Measurements from ENCODE around the gene AMPD2.

The AMPD2 gene

DNA sequence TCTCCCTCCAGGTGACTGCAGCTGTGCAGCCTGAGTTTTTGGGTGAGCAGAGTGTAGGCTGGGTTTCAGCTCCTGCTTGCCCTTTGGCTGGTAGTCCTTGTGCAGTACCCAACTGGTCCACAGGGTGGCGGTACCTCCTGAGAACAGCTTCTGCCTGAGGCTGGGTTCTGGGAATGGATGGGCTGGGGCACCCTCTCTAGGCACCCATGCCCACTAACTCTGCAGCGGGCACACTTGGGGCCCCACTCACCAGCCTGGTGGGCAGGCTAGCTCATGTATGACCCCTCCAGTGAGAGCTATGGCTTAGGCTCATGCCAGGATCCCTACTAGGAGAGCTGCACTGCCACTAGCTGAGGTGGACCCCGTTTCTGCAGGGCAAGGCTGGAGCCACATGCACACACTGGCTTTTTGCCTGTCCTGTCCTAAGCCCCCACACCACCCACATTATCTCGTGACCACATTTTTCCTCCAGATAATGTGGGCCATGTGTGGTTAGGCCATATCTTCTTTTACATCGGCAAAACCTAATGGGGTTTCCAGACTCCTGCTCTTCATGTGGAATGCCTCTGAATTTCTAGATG is 20.7 kb downstream of the AMPD2 start:
- peak; percentile 95 for DNase-seq
- CTCF ChIA-PET: interaction anchor here (0.5 to 12.4 kb wide), 53 partner anchors 10 to 421 kb away, joined by 3 to 326 read pairs (median 4); partner anchors contain the start of genes AHCYL1, AMPD2, GNAI3 and GNAT2
- Mint-ChIP-seq H3K27me3 (peaks cover 40% of the 10 kb centered on the region), H3K4me3 (no peak overlapping the region), H3K4me1 (peaks cover 17% of the 10 kb centered on the region), H3K36me3 (no peaks in the 10 kb centered on the region), H3K27ac (no peak overlapping the region), H3K9me3 (no peaks in the 10 kb centered on the region)

DNA sequence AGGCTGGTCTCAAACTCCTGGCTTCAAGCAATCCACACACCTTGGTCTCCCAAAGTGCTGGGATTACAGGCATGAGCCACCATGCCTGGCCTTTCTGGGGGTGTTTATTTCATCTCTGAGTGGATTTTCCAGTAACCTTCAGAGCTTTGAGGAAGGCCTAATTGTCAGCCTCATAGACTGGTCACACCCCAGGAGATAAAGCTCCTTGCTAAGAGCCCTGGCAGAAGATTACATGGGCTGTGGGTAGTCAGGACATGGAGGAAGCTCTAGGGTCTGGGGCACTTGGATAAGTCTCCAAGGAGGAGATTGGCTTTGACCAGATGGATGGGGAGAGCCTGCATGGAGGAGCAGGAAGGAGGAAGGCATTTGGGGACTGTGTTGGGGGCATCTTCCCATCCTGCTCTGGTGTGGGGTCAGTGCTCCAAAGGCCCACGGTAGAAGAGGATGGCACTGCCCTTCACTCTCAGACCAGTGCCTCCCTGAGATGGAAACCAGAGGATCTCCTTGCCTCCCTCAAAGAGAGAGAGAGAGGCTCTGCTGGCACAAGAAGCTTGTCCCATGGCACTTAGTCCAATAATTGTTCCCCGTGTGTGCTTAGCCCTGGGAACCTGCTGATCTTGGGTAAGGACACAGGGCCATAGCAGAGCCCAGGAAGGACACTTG is 21.6 kb downstream of the AMPD2 start:
- no peak for DNase-seq
- Mint-ChIP-seq H3K4me3 (no peak overlapping the region), H3K27me3 (peaks cover 41% of the 10 kb centered on the region), H3K27ac (no peak overlapping the region), H3K36me3 (no peaks in the 10 kb centered on the region), H3K9me3 (no peaks in the 10 kb centered on the region), H3K4me1 (peaks cover 13% of the 10 kb centered on the region)
- CTCF ChIA-PET: interaction anchor here (0.8 to 12.4 kb wide), 31 partner anchors 10 to 411 kb away, joined by 3 to 326 read pairs (median 7); partner anchors contain the start of genes AHCYL1, AMPD2, GNAI3 and GNAT2

DNA sequence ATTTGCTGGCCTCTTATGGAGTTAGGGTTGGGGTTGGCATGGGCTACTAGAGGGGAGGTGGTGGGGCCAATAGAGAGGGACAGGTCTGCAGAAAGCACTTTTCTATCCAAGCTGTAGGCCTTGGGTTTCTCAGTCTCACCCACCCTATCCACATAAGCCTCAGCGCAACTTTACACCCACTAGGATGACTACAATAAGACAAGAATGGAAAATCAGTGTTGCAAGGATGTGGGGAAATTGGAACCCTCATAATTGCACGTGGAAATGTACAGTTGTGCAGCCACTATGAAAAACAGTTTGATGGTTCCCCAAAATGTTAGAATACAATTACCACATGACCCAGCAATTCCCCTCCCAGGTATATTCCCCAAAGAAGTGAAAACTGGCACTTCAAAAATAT is 22.2 kb downstream of the AMPD2 start:
- no peak overlapping the region for H3K4me3 Mint-ChIP-seq
- peaks cover 38% of the 10 kb centered on the region for H3K27me3 Mint-ChIP-seq
- no peaks in the 10 kb centered on the region for H3K36me3 Mint-ChIP-seq
- no peak overlapping the region for H3K27ac Mint-ChIP-seq
- DNase-seq: no peak
- CTCF ChIA-PET: interaction anchor here (1.3 to 12.4 kb wide), 10 partner anchors 9 to 340 kb away, joined by 3 to 326 read pairs (median 37); partner anchors contain the start of genes AHCYL1, GNAI3, GPR61 and GSTM4
- peaks cover 13% of the 10 kb centered on the region for H3K4me1 Mint-ChIP-seq
- no peaks in the 10 kb centered on the region for H3K9me3 Mint-ChIP-seq

DNA sequence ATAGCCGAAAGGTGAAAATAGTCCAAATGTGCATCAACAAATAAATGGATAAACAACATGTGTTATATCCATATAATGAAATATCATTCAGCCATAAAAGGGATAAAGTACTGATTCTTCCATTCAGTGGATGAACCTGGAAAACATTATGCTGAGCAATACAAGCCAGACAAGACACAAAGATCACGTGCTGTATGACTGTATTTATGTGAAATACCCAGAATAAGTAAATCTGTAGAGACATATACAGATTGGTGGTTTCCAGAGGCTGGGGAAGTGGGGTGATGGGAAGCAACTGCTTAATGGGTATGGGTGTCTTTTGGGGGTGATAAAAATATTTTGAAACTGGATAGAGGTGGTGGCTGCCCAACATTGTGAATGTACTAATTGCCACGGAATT is 23.0 kb downstream of the AMPD2 start:
- Mint-ChIP-seq H3K27ac (no peak overlapping the region), H3K27me3 (peaks cover 33% of the 10 kb centered on the region), H3K4me1 (peaks cover 13% of the 10 kb centered on the region), H3K9me3 (no peaks in the 10 kb centered on the region), H3K36me3 (no peaks in the 10 kb centered on the region), H3K4me3 (no peak overlapping the region)
- DNase-seq: no peak
- CTCF ChIA-PET: interaction anchor here (0.6 to 12.4 kb wide), 11 partner anchors 9 to 339 kb away, joined by 3 to 326 read pairs (median 3); partner anchors contain the start of genes AHCYL1, EPS8L3 and GSTM2

DNA sequence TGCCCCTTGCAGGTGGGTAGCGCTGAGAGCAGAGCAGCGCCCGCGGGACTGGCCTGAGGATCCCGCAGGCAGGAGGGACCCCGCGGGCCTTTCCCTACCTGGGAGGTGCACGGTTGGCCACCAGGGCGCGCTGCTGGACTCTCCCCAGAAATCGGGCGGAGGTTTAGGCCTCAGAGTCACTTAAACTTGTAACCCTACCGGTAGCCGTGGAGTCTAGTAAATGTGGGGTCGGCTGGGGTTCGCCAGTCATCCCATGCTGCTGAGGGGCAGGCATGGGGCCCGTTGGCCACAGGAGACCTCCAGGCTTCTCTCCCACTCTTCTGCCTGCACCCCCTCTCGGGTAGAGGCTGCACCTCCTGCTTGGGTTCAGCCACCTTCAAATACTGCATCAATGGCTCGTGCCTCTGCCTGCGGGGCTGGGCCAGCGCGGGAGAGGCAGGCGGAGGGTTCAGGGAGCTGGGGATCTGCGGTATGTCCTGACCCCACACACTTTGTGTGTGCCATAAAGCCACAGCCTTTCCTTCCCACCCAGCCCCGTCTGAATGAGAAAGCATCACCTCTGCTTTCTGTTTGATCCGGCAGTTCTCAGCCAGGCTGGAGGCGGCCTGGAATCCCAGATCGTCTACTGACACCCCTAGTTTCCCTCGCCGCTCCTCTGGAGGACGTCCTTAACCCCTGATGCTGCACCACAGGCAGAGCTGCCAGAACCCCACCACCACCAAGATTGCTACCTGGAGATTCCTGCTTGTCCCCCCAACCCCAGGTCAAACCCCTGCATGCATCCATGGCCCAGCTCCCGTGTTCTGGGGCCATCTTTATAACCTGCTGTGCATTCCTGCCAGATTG is 24.0 kb downstream of the AMPD2 start:
- H3K27me3 Mint-ChIP-seq: peaks cover 37% of the 10 kb centered on the region
- H3K9me3 Mint-ChIP-seq: no peaks in the 10 kb centered on the region
- CTCF ChIA-PET: interaction anchor here (0.7 to 12.4 kb wide), 11 partner anchors 8 to 338 kb away, joined by 3 to 326 read pairs (median 3); partner anchors contain the start of genes AHCYL1, EPS8L3 and GSTM2
- H3K4me3 Mint-ChIP-seq: no peak overlapping the region
- no peaks in the 10 kb centered on the region for H3K36me3 Mint-ChIP-seq
- DNase-seq: peak; percentile 92
- peak overlapping the region; percentile 5 for H3K27ac Mint-ChIP-seq
- H3K4me1 Mint-ChIP-seq: peaks cover 13% of the 10 kb centered on the region

DNA sequence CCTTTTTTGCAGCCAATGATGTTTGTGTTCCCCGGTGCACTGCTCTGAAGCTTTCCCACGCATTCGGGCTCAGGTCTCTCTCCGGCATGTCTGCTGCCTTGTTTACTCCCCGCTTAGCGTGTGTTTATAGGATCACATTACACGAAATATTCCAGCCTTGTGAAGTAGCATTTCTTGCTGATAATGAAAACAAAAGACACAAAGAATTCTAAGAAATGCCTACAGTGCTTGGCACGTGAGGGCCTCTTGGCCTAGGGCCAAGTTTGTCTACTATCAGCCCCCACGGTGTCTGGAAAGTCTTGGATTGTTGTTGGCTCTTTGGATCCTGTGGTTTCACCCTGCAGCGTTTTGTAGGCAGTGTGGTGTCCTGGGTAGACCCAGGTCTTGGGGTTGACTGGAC is 25.0 kb downstream of the AMPD2 start:
- H3K27me3 Mint-ChIP-seq: peaks cover 28% of the 10 kb centered on the region
- H3K27ac Mint-ChIP-seq: no peak overlapping the region
- no peak overlapping the region for H3K4me3 Mint-ChIP-seq
- CTCF ChIA-PET: interaction anchor here (2.0 to 12.4 kb wide), 4 partner anchors 8 to 337 kb away, joined by 8 to 326 read pairs (median 72); partner anchors contain the start of gene AHCYL1
- DNase-seq: no peak
- no peaks in the 10 kb centered on the region for H3K9me3 Mint-ChIP-seq
- no peaks in the 10 kb centered on the region for H3K36me3 Mint-ChIP-seq
- H3K4me1 Mint-ChIP-seq: peaks cover 13% of the 10 kb centered on the region

DNA sequence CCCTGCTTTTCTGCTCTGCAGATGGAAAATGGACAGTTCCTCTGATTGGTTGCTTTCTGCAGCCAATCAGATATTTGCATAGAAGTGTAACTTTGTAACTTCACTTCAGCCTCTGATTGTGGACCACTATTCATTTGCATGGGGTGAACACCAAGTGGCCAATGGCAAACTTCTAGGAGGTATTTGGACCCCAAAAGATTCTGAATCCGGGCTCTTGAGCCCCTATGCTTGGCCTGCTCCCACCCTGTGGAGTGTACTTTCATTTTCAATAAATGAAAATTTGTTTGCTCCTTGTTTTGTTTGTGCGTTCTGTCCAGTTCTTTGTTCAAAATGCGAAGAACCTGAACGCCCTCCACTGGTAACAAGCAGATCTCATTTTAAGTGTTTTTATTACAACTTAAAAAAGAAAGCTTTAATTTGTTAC is 29.9 kb downstream of the AMPD2 start:
- Mint-ChIP-seq H3K4me3 (no peak overlapping the region), H3K4me1 (peaks cover 2% of the 10 kb centered on the region), H3K36me3 (no peaks in the 10 kb centered on the region), H3K27ac (no peak overlapping the region), H3K27me3 (peaks cover 35% of the 10 kb centered on the region), H3K9me3 (no peaks in the 10 kb centered on the region)
- DNase-seq: no peak
- CTCF ChIA-PET: interaction anchor here (0.8 to 6.2 kb wide), 10 partner anchors 9 to 335 kb away, joined by 3 to 70 read pairs (median 6); partner anchors contain the start of gene AHCYL1

DNA sequence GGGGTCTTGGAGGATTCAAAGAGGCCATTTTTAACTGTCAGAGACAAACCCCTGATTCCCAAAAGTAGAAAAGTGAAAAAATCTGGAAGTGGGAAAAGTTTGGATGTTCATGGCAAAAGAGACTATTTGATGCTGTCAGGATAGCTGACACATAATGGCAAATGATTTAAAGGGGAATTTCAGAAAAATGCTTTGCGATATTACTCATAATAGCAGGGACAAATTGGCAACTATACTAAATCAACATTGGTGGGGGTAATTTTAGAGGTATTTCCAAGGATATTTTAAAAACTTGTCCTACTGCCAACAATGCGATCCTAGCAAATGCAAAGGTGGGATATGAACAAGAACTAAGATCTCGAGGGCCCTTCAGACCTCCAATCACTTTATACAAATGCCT is 31.0 kb downstream of the AMPD2 start:
- H3K9me3 Mint-ChIP-seq: no peaks in the 10 kb centered on the region
- no peak for DNase-seq
- H3K27me3 Mint-ChIP-seq: peaks cover 36% of the 10 kb centered on the region
- H3K4me1 Mint-ChIP-seq: peaks cover 11% of the 10 kb centered on the region
- H3K27ac Mint-ChIP-seq: no peak overlapping the region
- H3K4me3 Mint-ChIP-seq: no peak overlapping the region
- H3K36me3 Mint-ChIP-seq: no peaks in the 10 kb centered on the region
- CTCF ChIA-PET: interaction anchor here (0.7 to 6.2 kb wide), 9 partner anchors 10 to 334 kb away, joined by 3 to 70 read pairs (median 7); partner anchors contain the start of gene AHCYL1

DNA sequence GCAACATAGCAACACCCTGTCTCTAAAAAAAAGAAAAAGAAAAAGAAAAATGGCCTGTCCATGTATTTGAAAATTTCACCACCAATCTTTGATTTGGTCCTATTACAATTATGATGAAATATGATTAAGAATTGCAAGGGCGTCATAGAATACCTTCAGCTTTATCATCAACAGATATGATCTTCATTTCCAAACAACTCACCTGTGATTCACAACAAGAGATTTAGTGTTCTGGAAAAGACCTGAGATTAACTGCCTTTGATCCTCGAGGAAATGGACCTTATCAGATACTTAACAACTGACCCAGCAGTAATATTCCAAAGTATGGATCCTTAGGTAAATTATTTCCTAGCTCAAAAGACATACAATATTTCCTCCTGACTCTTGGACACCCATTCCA is 32.8 kb downstream of the AMPD2 start:
- H3K4me1 Mint-ChIP-seq: peaks cover 21% of the 10 kb centered on the region
- no peak overlapping the region for H3K4me3 Mint-ChIP-seq
- H3K27me3 Mint-ChIP-seq: peaks cover 43% of the 10 kb centered on the region
- no peak overlapping the region for H3K27ac Mint-ChIP-seq
- no peaks in the 10 kb centered on the region for H3K36me3 Mint-ChIP-seq
- H3K9me3 Mint-ChIP-seq: no peaks in the 10 kb centered on the region
- CTCF ChIA-PET: interaction anchor here (0.8 to 6.2 kb wide), 5 partner anchors 9 to 122 kb away, joined by 4 to 70 read pairs (median 28); no protein-coding TSS in a partner anchor
- DNase-seq: no peak

DNA sequence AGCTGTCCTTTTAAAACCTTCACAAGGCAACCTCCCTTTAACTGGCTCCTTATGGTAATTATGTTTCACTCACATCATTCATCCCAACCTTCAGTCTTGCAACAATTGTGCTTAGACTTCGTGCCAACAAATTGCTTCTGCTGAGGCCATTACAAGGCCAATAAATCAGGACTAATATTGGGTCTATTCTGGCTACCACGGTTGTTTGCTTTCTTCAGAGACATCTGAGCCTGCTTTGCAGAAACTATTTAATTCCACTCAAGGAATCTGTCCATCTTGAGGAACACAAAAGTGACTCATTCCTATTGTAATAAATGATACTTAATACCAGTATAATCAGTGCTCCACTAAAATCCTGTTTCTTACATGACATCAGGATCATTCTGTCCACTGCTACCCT is 33.7 kb downstream of the AMPD2 start:
- no peak overlapping the region for H3K27ac Mint-ChIP-seq
- H3K4me3 Mint-ChIP-seq: no peak overlapping the region

DNA sequence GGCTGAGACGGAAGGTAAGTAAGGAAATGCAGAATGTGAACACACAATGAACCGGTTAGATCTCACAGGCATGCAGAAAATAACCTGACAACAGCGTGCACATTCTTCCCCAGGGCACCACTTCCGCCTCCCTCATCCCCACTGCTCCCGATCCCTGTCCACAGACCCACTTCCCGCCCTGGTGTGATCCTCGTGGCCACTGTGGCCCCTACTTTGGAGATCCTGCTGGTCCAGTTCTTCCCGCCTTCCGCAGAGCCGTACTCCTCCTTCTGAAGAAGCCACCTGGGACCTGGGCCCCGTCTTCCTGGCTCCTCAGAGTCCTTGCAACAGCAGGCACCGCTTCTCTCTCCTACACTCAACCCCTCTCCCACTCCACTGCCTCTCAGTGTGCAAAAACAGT is 34.9 kb downstream of the AMPD2 start:
- CTCF ChIA-PET: interaction anchor here (1.0 to 1.8 kb wide), 3 partner anchors 14 to 330 kb away, joined by 3 to 15 read pairs (median 3); partner anchors contain the start of gene AHCYL1
- H3K27me3 Mint-ChIP-seq: peaks cover 42% of the 10 kb centered on the region
- H3K36me3 Mint-ChIP-seq: no peaks in the 10 kb centered on the region
- peak overlapping the region; percentile 7 for H3K4me3 Mint-ChIP-seq
- H3K4me1 Mint-ChIP-seq: peaks cover 21% of the 10 kb centered on the region
- H3K9me3 Mint-ChIP-seq: no peaks in the 10 kb centered on the region
- no peak for DNase-seq
- H3K27ac Mint-ChIP-seq: no peak overlapping the region

More for the DNA sequence above, 33.7 kb downstream of the AMPD2 start:
- DNase-seq: no peak
- CTCF ChIA-PET: interaction anchor here (1.1 to 6.2 kb wide), 2 partner anchors 10 to 13 kb away, joined by 8 to 70 read pairs; no protein-coding TSS in a partner anchor
- Mint-ChIP-seq H3K4me1 (peaks cover 21% of the 10 kb centered on the region), H3K36me3 (no peaks in the 10 kb centered on the region), H3K9me3 (no peaks in the 10 kb centered on the region), H3K27me3 (peaks cover 46% of the 10 kb centered on the region)

DNA sequence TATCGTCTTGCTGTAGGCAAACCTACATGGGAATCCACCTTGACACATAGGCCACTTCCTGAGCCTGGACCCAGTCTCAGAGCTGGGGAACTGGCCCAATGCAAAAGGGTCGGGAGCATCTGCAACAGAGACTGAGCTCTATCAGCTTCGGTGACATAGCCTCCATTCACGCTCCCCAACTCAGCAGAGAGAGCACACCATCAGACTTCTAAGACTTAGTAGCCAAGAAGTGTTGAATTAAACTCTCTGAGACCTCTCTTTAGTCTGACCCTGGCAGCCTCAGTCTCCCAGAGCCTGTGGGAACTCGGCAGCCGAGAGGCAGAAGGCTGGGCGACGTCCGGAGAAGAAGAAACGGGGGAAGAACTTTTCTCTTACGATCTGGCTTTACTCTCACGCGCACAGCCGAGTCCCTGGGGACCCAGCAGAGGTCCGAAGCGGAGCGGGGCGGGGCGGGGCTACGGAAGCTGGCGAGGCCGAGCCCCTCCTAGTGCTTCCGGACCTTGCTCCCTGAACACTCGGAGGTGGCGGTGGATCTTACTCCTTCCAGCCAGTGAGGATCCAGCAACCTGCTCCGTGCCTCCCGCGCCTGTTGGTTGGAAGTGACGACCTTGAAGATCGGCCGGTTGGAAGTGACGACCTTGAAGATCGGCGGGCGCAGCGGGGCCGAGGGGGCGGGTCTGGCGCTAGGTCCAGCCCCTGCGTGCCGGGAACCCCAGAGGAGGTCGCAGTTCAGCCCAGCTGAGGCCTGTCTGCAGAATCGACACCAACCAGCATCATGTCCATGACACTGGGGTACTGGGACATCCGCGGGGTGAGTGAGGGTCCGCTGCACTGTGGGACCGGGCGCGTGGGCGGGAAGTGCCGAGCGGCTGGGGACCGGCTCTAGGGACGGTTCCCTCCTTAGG is 36.2 kb downstream of the AMPD2 start, which contains the start of gene GSTM4:
Gene GSTM4, plus strand, starts transcription at position 485 of the 905 bp plus-strand sequence. Its CDS starts 291 bp downstream, at position 776.
- peak within 1 kb of the TSS; percentile 71 for H3K27ac Mint-ChIP-seq
- peak; percentile 80 for DNase-seq
- H3K9me3 Mint-ChIP-seq: no peaks in the 10 kb centered on the region
- no peaks in the 10 kb centered on the region for H3K36me3 Mint-ChIP-seq
- peaks cover 42% of the 10 kb centered on the region for H3K27me3 Mint-ChIP-seq
- CTCF ChIA-PET: interaction anchor here (1.0 to 1.8 kb wide), 3 partner anchors 15 to 329 kb away, joined by 3 to 15 read pairs (median 3); partner anchors contain the start of gene AHCYL1
- H3K4me3 Mint-ChIP-seq: peak within 1 kb of the TSS; percentile 84
- peaks cover 21% of the 10 kb centered on the region for H3K4me1 Mint-ChIP-seq

DNA sequence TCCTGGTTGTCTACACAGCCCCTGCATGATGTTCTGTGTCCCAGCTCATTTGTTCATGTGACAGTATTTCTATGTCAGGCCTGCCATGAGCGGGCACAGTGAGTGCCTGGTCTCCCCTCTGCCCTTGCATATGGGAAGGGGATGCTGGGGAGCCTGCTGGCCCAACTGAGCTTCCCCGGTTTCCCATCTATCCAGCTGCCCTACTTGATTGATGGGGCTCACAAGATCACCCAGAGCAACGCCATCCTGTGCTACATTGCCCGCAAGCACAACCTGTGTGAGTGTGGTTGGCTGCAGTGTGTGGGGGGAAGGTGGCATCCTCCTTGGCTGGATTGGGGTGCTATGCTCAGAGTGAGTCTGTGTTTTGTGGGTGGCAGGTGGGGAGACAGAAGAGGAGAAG is 37.8 kb downstream of the AMPD2 start:
- no peak overlapping the region for H3K27ac Mint-ChIP-seq
- no peaks in the 10 kb centered on the region for H3K36me3 Mint-ChIP-seq

More for the DNA sequence above, 37.8 kb downstream of the AMPD2 start:
- Mint-ChIP-seq H3K4me1 (peaks cover 21% of the 10 kb centered on the region), H3K27me3 (peaks cover 32% of the 10 kb centered on the region), H3K9me3 (no peaks in the 10 kb centered on the region), H3K4me3 (peak overlapping the region; percentile 40)
- no peak for DNase-seq
- CTCF ChIA-PET: no interaction called here

All from activated naive CD4-positive, alpha-beta T cell treated with anti-CD3 and anti-CD28 coated beads, Interleukin-2, amount 10 ng/mL, durations not matched to agents 7 days and 5 days (primary cell).